NT2/D1 (cell line): ENCODE results near the gene CYGB.

Source experiments
- SUZ12 ChIP-seq: IDR thresholded peaks from 2 replicates; pipeline ENCODE4 v1.6.1; 2011; ENCODE audit not compliant: insufficient read length, insufficient read depth; ENCODE audit errors: extremely low read depth
- ZNF274 ChIP-seq: IDR thresholded peaks from 2 replicates; pipeline ENCODE4 v1.6.1; 2011; ENCODE audit warnings: mild to moderate bottlenecking, low read depth, low read length

DNA sequence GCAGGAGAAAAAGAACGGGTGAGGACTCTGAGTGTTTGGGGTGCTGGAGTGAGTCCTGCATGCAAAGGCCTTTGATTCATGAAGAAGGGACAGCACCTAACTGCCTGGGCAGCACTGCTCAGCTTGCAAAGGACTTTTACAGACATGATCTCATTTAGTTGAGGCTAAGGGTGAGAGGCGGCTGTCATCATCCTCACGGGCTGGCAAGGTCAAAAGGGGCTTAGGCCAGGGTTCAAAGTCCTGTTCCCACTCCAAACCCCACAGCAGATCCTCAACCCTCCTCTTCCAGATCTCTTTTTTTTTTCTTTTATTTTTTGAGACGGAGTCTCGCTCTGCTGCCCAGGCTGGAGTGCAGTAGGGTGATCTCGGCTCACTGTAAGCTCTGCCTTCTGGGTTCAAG, 41.0 kb downstream of the CYGB start:
- TF ChIP-seq SUZ12 (no peak), ZNF274 (no peak)
